Nephron progenitor cell (in vitro differentiated cells): ENCODE results near the gene TFEC.
A peak's percentile ranks its signal among the peaks of the same experiment; 100 is the strongest.

Experiments used
- DNase-seq: peaks from one replicate; pipeline ENCODE4 v3.0.0; 2021
- H3K27ac Mint-ChIP-seq: 2 replicates; pipeline ENCODE4 v1.8.0; 2021; ENCODE audit warnings: mild to moderate bottlenecking, moderate library complexity, mixed read lengths
- H3K27me3 Mint-ChIP-seq: 2 replicates; pipeline ENCODE4 v1.8.0; 2021; ENCODE audit warnings: mild to moderate bottlenecking, low read depth, mixed read lengths; ENCODE audit not compliant: poor library complexity
- H3K36me3 Mint-ChIP-seq: 2 replicates; pipeline ENCODE4 v1.8.0; 2021; ENCODE audit warnings: low read depth, mixed read lengths
- H3K4me1 Mint-ChIP-seq: 2 replicates; pipeline ENCODE4 v1.8.0; 2021; ENCODE audit warnings: mixed read lengths
- H3K4me3 Mint-ChIP-seq: 2 replicates; pipeline ENCODE4 v1.8.0; 2021; ENCODE audit warnings: mild to moderate bottlenecking, moderate library complexity, mixed read lengths
- H3K9me3 Mint-ChIP-seq: 2 replicates; pipeline ENCODE4 v1.8.0; 2021; ENCODE audit warnings: mild to moderate bottlenecking, moderate library complexity, mixed read lengths
- TF ChIP-seq, protein P1 (sequence below): fragments of 200-600 bp; sonication (generic); IDR thresholded peaks from 2 replicates; pipeline ENCODE4 v1.5.0; 2021; ENCODE audit warnings: antibody characterized with exemption

TFEC gene

DNA sequence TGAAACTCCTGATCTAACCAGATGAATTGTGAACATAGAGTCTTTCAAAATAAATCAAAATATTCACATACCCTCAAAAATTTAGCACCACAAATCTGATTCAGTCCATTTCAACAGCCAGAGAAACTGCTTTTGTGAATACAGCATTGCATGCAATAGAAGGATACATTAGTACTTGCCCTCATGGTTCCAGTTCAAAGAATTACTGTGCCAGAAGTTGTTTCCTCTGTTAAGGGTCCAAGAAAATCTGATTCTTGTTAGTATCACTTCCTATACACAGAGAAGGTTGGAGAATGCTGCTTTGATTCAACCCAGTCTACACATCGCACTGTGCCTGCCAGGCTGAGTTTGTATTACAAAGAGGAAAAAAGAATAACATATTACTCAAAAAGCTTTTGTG is 115.6 kb downstream of the TFEC start:
- H3K9me3 Mint-ChIP-seq = no peaks in the 10 kb centered on the region
- TF ChIP-seq, protein P1, sequence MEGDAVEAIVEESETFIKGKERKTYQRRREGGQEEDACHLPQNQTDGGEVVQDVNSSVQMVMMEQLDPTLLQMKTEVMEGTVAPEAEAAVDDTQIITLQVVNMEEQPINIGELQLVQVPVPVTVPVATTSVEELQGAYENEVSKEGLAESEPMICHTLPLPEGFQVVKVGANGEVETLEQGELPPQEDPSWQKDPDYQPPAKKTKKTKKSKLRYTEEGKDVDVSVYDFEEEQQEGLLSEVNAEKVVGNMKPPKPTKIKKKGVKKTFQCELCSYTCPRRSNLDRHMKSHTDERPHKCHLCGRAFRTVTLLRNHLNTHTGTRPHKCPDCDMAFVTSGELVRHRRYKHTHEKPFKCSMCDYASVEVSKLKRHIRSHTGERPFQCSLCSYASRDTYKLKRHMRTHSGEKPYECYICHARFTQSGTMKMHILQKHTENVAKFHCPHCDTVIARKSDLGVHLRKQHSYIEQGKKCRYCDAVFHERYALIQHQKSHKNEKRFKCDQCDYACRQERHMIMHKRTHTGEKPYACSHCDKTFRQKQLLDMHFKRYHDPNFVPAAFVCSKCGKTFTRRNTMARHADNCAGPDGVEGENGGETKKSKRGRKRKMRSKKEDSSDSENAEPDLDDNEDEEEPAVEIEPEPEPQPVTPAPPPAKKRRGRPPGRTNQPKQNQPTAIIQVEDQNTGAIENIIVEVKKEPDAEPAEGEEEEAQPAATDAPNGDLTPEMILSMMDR = no peak
- peaks cover 16% of the 10 kb centered on the region for H3K4me1 Mint-ChIP-seq
- H3K4me3 Mint-ChIP-seq = no peak overlapping the region
- DNase-seq = no peak
- no peak overlapping the region for H3K27ac Mint-ChIP-seq
- H3K36me3 Mint-ChIP-seq = no peaks in the 10 kb centered on the region
- no peaks in the 10 kb centered on the region for H3K27me3 Mint-ChIP-seq

DNA sequence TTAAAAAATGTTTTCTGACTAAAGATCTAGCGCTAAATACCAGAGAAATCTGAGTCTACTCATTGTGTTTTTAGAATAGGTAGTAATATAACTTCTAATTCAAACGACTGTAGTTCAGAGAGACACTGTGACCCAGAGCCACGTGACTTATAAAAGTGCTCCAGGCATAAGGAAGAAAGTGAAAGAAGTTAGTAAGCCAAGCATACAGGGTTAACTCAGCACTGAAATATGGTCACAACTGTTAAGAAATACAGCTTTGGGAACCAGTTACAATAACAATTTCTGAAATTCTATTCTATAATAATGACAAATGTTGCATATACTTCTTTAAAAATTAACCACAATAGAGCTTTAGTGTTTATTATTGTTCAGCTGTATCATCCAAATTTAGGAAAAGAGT is 119.1 kb downstream of the TFEC start:
- Mint-ChIP-seq H3K4me1 (peaks cover 16% of the 10 kb centered on the region), H3K27ac (no peak overlapping the region), H3K4me3 (no peak overlapping the region), H3K36me3 (no peaks in the 10 kb centered on the region), H3K9me3 (no peaks in the 10 kb centered on the region), H3K27me3 (no peaks in the 10 kb centered on the region)
- no peak for DNase-seq
- TF ChIP-seq, protein P1 = no peak

DNA sequence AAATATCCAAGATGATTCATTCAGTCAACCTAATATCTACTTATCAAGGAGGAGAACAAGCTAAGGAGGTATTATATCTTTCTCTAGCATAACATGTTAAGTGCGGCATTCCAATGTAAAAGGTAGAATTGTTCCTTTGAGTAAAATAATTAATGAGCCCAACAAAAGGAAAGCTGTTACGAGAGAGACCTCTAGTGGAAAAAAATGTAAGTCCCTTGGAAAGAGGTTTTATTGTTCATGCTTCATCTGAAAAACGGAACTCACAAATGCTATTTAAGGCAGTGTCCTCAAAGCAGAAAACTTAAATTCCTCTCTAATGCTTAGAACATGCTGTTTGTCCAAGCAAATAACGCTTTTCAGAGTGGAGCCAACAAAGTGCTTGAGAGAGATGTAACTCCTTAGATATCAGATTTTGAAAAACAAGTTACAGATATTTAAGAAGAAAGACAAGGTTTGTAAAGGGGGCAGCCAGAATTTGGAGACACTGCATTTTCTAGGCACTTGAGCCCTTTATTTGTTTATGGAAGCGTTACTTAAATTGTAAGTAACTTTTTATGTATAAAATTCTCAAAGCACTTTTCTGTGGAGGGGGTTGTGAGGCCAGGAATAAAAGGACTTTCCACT is 119.9 kb downstream of the TFEC start:
- H3K27ac Mint-ChIP-seq = no peak overlapping the region
- TF ChIP-seq, protein P1 = peak; percentile 73
- H3K9me3 Mint-ChIP-seq = no peaks in the 10 kb centered on the region
- peaks cover 16% of the 10 kb centered on the region for H3K4me1 Mint-ChIP-seq
- H3K4me3 Mint-ChIP-seq = no peak overlapping the region
- DNase-seq = no peak
- no peaks in the 10 kb centered on the region for H3K36me3 Mint-ChIP-seq
- peaks cover 4% of the 10 kb centered on the region for H3K27me3 Mint-ChIP-seq

DNA sequence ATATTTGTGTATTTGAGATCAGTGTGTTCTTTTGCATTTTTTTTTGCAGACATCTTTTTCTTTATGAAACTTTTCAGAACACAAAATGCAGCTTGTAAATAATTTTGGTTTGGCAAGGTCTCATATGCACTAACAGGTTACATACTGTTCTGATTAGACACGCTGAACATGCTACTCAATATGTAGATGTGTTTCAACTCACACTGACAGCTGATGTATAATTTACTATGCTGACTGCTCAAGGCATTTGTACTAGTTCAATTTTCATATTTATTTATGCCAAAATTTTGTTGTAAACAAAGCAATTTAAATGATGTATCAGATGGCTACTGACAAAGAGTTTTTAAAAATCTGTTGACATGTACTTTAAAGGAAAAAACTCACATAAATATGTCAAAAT is 123.8 kb downstream of the TFEC start:
- TF ChIP-seq, protein P1 = no peak
- DNase-seq = no peak
- no peak overlapping the region for H3K27ac Mint-ChIP-seq
- peaks cover 4% of the 10 kb centered on the region for H3K27me3 Mint-ChIP-seq
- no peaks in the 10 kb centered on the region for H3K9me3 Mint-ChIP-seq
- no peaks in the 10 kb centered on the region for H3K36me3 Mint-ChIP-seq
- peaks cover 7% of the 10 kb centered on the region for H3K4me1 Mint-ChIP-seq
- H3K4me3 Mint-ChIP-seq = no peak overlapping the region

DNA sequence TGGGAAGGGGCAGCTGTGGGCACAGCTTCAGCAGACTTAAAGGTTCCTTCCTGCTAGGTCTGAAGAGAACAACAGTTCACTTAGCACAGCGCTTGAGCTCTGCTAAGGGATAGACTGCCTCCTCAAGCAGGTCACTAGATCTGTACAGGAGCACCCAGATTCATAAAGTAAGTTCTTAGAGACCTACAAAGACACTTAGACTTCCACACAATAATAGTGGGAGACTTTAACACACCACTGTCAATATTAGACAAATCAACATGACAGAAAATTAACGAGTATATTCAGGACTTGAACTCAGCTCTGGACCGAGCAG is 140.9 kb downstream of the TFEC start:
- H3K27me3 Mint-ChIP-seq = peaks cover 2% of the 10 kb centered on the region
- no peak overlapping the region for H3K27ac Mint-ChIP-seq
- TF ChIP-seq, protein P1 = no peak
- H3K9me3 Mint-ChIP-seq = peaks cover 39% of the 10 kb centered on the region
- no peaks in the 10 kb centered on the region for H3K4me1 Mint-ChIP-seq
- H3K36me3 Mint-ChIP-seq = peaks cover 12% of the 10 kb centered on the region
- H3K4me3 Mint-ChIP-seq = no peak overlapping the region
- no peak for DNase-seq

DNA sequence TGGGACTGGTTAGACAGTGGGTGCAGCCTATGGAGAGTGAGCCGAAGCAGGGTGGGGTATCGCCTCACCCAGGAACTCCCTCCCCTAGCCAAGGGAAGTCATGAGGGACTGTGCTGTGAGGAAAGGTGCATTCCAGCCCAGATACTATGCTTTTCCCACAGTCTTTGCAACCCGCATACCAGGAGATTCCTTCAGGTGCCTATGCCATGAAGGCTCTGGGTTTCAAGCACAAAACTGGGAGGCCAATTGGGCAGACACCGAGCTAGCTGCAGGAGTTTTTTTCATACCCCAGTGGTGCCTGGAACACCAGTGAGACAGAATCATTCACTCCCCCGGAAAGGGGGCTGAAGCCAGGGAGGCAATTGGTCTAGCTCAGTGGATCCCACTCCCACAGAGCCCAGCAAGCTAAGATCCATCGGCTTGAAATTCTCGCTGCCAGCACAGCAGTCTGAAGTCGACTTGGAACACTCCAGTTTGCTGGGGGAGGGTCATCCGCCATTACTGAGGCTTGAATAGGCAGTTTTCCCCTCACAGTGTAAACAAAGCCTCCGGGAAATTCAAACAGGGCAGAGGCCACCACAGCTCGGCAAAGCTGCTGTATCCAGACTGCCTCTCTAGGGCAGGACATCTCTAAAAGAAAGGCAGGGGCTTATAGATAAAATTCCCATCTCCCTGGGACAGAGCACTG is 141.4 kb downstream of the TFEC start:
- TF ChIP-seq, protein P1 = no peak
- no peak overlapping the region for H3K4me3 Mint-ChIP-seq
- H3K36me3 Mint-ChIP-seq = peaks cover 12% of the 10 kb centered on the region
- DNase-seq = no peak
- H3K27ac Mint-ChIP-seq = no peak overlapping the region
- no peaks in the 10 kb centered on the region for H3K4me1 Mint-ChIP-seq
- peaks cover 39% of the 10 kb centered on the region for H3K9me3 Mint-ChIP-seq
- H3K27me3 Mint-ChIP-seq = peaks cover 2% of the 10 kb centered on the region
